Brain microvascular endothelial cell (primary cell): ENCODE measurements around the gene CTSK.

ENCODE experiments used
- DNase-seq: peaks from one replicate; pipeline ENCODE4 v3.0.0-alpha.2; 2020
- H3K27ac ChIP-seq: fragments of 250-450 bp; sonication (Bioruptor Pico); 2 replicates; pipeline ENCODE4 v1.5.1; 2020; ENCODE audit warnings: mild to moderate bottlenecking, moderate library complexity
- H3K27me3 ChIP-seq: fragments of 250-450 bp; sonication (Bioruptor Pico); replicated peaks from 2 replicates; pipeline ENCODE4 v1.5.1; 2020; ENCODE audit warnings: mild to moderate bottlenecking
- H3K36me3 ChIP-seq: fragments of 250-450 bp; sonication (Bioruptor Pico); replicated peaks from 2 replicates; pipeline ENCODE4 v1.5.1; 2020; ENCODE audit warnings: mild to moderate bottlenecking
- H3K4me3 ChIP-seq: 2 replicates; pipeline ENCODE4 v1.5.1; 2011; ENCODE audit warnings: low read depth, mild to moderate bottlenecking, control low read depth, low read length, moderate library complexity
- CTCF ChIP-seq: IDR thresholded peaks from 2 replicates; pipeline ENCODE4 v1.5.1; 2011; ENCODE audit warnings: low read depth, mild to moderate bottlenecking, moderate library complexity, low read length, control low read depth, inconsistent platforms; ENCODE audit errors: missing control alignments
- in situ Hi-C: cut with HindIII; loops from 2 replicates; pipeline ENCODE4 v1.10.0; 2017; ENCODE audit warnings: low sequenced_read_pairs, low pct_ligation_motif_present

The CTSK gene

DNA sequence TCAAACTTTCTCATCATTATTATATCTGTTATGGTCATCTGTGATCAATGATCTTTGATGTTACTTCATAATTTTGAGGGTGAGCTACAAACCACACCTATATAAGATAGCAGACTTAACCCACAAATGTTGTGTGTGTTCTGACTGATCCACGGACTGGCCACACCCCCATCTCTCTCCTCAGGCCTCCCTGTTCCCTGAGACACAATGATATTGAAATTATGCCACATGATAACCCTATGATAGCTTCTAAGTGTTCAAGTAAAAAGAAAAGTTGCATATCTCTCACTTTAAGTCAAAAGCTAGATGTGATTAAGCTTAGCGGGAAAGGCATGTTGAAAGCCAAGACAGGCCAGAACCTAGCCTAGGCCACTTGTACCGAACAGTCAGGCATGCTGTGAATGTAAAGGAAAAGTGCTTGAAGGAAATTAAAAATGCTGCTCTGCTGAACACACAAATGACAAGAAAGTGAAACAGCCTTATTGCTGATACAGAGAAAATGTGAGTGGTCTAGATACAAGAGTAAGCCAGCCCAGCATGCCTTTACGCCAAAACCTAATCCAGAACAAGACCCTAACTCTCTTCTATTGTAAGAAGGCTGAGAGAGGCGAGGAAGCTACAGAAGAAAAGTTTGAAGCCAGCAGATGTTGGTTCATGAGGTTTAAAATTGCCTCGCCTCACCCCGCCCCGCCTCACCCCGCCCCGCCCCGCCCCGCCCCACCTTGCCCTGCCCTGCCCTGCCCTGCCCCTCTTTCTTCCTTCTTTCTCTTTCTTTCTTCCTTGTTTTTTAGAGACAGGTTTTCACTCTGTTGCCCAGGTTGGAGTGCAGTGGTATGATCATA is 59.0 kb downstream of the CTSK start:
- no peak overlapping the region for H3K27ac ChIP-seq
- H3K4me3 ChIP-seq: no peak overlapping the region
- DNase-seq: no peak
- no peaks in the 10 kb centered on the region for H3K36me3 ChIP-seq
- TF ChIP-seq CTCF: no peak
- H3K27me3 ChIP-seq: no peaks in the 10 kb centered on the region
- in situ Hi-C loops: no loop called here
